ENCODE measurements around the gene TAS2R46.

TAS2R46 gene

DNA sequence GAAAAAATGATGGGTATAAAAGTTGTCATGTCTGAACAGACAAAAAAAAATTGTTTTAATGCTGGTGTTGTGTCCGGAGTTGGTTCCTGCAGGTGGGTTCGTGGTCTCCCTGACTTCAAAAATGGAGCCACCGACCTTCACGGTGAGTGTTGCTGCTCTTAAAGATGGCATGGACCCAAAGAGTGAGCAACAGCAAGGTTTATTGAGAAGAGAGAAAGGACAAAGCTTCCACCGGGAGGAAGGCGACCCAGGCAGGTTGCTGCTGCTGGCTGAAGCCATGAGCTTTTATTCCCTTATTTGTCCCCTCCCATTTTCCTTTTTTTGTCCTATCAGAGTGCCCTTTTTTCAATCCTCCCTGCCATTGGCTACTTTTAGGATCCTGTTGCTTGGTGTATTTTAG is 30.8 kb downstream of the TAS2R46 start, which contains the start of gene TAS2R31:
TSS of gene TAS2R31 (minus strand) at position 101 of the 400 bp plus-strand sequence. CDS start at position 29, 72 bp downstream.
- FAIRE-seq (no peak), DNase-seq (ENCODE audit: insufficient read length, low spot score) (no peak)
- TF ChIP-seq, protein P1, sequence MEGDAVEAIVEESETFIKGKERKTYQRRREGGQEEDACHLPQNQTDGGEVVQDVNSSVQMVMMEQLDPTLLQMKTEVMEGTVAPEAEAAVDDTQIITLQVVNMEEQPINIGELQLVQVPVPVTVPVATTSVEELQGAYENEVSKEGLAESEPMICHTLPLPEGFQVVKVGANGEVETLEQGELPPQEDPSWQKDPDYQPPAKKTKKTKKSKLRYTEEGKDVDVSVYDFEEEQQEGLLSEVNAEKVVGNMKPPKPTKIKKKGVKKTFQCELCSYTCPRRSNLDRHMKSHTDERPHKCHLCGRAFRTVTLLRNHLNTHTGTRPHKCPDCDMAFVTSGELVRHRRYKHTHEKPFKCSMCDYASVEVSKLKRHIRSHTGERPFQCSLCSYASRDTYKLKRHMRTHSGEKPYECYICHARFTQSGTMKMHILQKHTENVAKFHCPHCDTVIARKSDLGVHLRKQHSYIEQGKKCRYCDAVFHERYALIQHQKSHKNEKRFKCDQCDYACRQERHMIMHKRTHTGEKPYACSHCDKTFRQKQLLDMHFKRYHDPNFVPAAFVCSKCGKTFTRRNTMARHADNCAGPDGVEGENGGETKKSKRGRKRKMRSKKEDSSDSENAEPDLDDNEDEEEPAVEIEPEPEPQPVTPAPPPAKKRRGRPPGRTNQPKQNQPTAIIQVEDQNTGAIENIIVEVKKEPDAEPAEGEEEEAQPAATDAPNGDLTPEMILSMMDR (IDR thresholded peaks at IDR 0.05; ENCODE audit: insufficient read depth, missing control alignments), result no peak

DNA sequence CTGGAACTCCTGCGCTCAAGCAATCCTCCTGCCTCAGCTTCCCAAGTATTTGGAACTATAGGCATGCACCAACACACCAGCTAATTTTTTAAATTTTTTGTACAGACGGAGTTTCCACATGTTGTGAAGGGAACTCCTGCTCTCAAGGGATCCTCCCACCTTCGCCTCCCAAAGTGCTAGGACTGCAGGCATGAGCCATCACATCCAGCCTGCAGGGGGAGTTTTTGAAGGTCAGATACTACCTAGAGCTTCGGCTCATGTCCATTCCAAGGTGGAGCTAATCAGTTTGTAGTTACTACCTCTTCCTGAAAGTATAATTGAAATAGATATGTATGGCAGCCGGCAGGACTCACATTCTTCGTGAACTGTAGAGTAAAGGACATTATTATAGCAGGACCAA is 36.0 kb downstream of the TAS2R46 start:
- DNase-seq (ENCODE audit: insufficient read length, low spot score), result no peak
- TF ChIP-seq, protein P1 (IDR thresholded peaks at IDR 0.05; ENCODE audit: insufficient read depth, missing control alignments), result no peak
- FAIRE-seq, result no peak

DNA sequence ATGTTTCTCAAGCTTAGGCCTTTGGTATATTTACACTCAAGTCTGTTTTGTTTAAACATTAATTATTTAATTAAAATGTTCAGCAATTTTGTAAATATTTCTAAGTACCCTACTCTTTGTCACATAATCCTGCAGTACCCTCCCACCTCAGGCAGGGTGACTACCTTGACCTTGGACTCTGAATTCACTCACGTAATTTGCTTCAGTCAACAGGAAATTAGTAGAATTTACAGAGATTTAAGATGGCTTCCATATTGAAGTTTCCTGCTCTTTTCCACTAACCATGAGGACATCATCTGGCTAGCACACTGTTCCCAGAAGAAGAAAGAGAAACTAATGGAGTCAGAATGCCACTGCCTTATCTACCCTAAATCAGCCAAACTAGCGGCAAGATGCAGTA is 38.7 kb downstream of the TAS2R46 start:
- TF ChIP-seq, protein P1 (IDR thresholded peaks at IDR 0.05; ENCODE audit: insufficient read depth, missing control alignments), result no peak
- FAIRE-seq, result no peak
- no peak for DNase-seq (ENCODE audit: insufficient read length, low spot score)

DNA sequence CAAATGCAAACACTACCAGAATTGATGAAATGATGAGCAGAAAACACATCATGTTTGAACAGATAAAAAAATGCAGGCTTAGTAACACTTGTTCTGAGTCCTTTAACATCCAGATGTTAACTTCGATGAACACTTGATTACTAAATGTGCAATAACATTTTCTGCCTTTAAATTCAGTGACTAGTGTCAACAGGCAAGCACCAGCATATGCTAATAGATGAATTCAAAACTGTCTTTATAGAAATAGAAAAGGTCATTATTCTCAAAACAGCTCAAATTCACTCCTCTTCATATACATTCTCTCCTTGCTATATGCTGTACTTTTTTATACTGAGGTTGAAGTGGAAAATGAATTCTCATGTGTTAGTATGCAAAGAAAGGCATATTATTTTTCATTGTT is 39.6 kb downstream of the TAS2R46 start, which contains the start of gene TAS2R19:
TSS of gene TAS2R19 (minus strand) at position 101 of the 400 bp plus-strand sequence. CDS start at position 52, 49 bp downstream.
- FAIRE-seq (no peak), DNase-seq (ENCODE audit: insufficient read length, low spot score) (no peak)
- TF ChIP-seq, protein P1 (IDR thresholded peaks at IDR 0.05; ENCODE audit: insufficient read depth, missing control alignments), result no peak

DNA sequence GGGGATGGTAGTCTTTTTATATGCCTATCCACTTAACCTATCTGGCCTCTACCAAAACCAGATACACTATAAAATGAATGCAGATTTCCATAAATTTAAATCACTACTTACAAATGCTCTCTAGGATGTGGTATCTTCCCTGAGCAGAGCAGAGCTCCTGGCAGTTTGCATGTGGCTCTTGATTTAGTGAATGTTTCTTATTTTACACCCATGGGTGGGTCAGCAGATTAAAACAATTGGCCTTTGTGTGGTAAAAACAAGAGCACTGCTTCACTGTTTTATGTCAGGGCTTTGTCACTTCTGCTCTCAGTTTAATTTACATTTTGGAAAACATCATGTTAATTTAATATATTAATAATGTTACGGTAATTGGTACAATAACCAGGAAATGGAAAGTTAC is 45.2 kb downstream of the TAS2R46 start:
- TF ChIP-seq, protein P1 (IDR thresholded peaks at IDR 0.05; ENCODE audit: insufficient read depth, missing control alignments), result no peak
- FAIRE-seq (no peak), DNase-seq (ENCODE audit: insufficient read length, low spot score) (no peak)

DNA sequence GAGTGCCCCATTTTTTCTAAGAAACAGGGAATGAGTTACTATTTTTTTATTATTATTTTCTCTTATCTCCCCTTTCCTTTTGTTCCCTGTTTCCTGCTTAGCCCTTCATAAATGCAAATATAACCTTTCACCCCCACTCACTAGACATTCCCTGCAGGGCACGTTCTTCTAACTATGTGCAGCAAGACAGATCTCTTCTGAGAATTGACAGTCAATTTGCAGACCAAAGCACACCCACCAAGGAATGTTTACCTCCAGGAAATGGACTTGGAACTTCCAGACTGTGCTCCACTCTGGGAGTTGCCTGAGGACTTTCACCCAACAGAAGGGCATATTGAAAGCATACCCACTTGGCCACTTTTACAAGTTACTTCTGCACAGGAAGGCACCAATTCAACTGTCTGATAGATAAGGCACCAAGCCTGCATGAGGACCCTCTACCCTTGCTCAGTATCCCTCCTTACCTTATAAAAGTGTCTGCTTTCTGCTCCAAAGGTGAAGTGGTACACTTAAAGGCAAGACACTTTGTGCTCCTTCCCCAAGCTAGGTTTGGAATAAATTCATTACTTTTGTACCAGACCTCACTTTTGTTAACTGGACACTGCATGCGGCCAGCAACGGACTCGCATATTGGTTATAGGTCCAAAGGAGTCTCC is 46.2 kb downstream of the TAS2R46 start:
- TF ChIP-seq, protein P1 (IDR thresholded peaks at IDR 0.05; ENCODE audit: insufficient read depth, missing control alignments), result no peak
- DNase-seq (ENCODE audit: insufficient read length, low spot score) (no peak), FAIRE-seq (no peak)

DNA sequence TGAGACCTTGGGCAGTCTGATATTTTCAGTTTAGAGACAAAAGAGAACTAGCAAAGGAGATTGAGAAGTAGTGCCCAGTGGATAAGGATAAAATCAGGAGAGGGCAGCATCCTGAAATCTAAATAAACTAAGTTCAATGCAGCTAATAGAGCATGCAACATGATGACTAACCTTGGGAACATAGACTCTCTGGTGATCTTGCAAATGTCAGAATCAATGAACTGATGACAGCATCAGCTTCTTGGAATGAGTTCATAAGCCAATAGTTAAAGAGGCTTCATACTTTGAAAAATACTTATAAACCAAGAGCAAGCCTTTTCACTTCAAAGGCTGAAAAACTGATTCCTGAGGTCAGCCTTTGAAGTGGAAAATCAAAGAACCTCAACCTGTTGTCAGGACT is 47.9 kb downstream of the TAS2R46 start:
- FAIRE-seq (no peak), DNase-seq (ENCODE audit: insufficient read length, low spot score) (no peak)
- TF ChIP-seq, protein P1 (IDR thresholded peaks at IDR 0.05; ENCODE audit: insufficient read depth, missing control alignments), result no peak

Measured in D721Med (cell line).